Measurements from ENCODE around the gene UNC5A. TPM values are rescaled to one million over a fixed set of nuclear protein-coding genes. Genes with fewer than 3 reads are reported as not detected.

Gene UNC5A
- total RNA-seq, 2 experiments from 2014 or later = not detected

GRCh38 chr5:176765687-176766086 is 44.7 kb upstream of the UNC5A start:
- H3K4me1 ChIP-seq (ENCODE audit: insufficient read depth, low read length) = no peaks in the 10 kb centered on the region
- intact Hi-C loops (cut with DNase I, micrococcal nuclease) = no loop called here
- Mint-ChIP-seq H3K27ac (no peak overlapping the region), H3K4me3 (no peak overlapping the region), H3K36me3 (ENCODE audit: low read depth) (no peaks in the 10 kb centered on the region), H3K4me1 (ENCODE audit: low read depth) (no peaks in the 10 kb centered on the region), H3K27me3 (peaks cover 68% of the 10 kb centered on the region), H3K9me3 (peaks cover 2% of the 10 kb centered on the region)
- no peaks in the 10 kb centered on the region for H3K36me3 ChIP-seq (ENCODE audit: insufficient read depth, low read length)
- TF ChIP-seq CTCF (IDR thresholded peaks at IDR 0.05) = no peak
- ChIA-PET CTCF (no interaction called here), POLR2A (no interaction called here)
- ATAC-seq (ENCODE audit: poor library complexity) = no peak
- H3K27ac ChIP-seq (ENCODE audit: low read depth in 1 of 2, low read length in 2 of 2) = no peak overlapping the region
- DNase-seq = no peak
- H3K9me3 ChIP-seq (ENCODE audit: control insufficient read depth in 1 of 2, insufficient read depth in 1 of 2, low read length in 2 of 2) = peaks cover 11 to 15% of the 10 kb centered on the region in 2 experiments
- H3K27me3 ChIP-seq (ENCODE audit: control insufficient read depth in 1 of 2, insufficient read depth in 2 of 2, low read length in 2 of 2) = peaks cover 15 to 28% of the 10 kb centered on the region in 2 experiments
- no peak overlapping the region for H3K4me3 ChIP-seq (ENCODE audit: low read length)

GRCh38 chr5:176768174-176768970 is 42.0 kb upstream of the UNC5A start:
- peak in 1 of 14 experiments; percentile 20 for DNase-seq
- no peak for TF ChIP-seq CTCF (IDR thresholded peaks at IDR 0.05)
- intact Hi-C loops (cut with DNase I, micrococcal nuclease) = no loop called here
- Mint-ChIP-seq H3K4me1 (ENCODE audit: low read depth) (no peaks in the 10 kb centered on the region), H3K27ac (no peak overlapping the region), H3K9me3 (peaks cover 2% of the 10 kb centered on the region), H3K36me3 (ENCODE audit: low read depth) (no peaks in the 10 kb centered on the region), H3K4me3 (no peak overlapping the region), H3K27me3 (peaks cover 64% of the 10 kb centered on the region)
- H3K36me3 ChIP-seq (ENCODE audit: insufficient read depth, low read length) = no peaks in the 10 kb centered on the region
- peaks cover 12 to 28% of the 10 kb centered on the region in 2 experiments for H3K27me3 ChIP-seq (ENCODE audit: control insufficient read depth in 1 of 2, insufficient read depth in 2 of 2, low read length in 2 of 2)
- H3K4me3 ChIP-seq (ENCODE audit: low read length) = no peak overlapping the region
- H3K27ac ChIP-seq (ENCODE audit: low read depth in 1 of 2, low read length in 2 of 2) = no peak overlapping the region
- CTCF ChIA-PET = no interaction called here
- ATAC-seq (ENCODE audit: poor library complexity) = no peak
- H3K4me1 ChIP-seq (ENCODE audit: insufficient read depth, low read length) = no peaks in the 10 kb centered on the region
- POLR2A ChIA-PET = no interaction called here
- peaks cover 11 to 15% of the 10 kb centered on the region in 2 experiments for H3K9me3 ChIP-seq (ENCODE audit: control insufficient read depth in 1 of 2, insufficient read depth in 1 of 2, low read length in 2 of 2)

- H3K27ac ChIP-seq (ENCODE audit: low read depth in 1 of 2, low read length in 2 of 2) = no peak overlapping the region
- Mint-ChIP-seq H3K9me3 (peaks cover 2% of the 10 kb centered on the region), H3K27me3 (peaks cover 52% of the 10 kb centered on the region), H3K4me1 (ENCODE audit: low read depth) (no peaks in the 10 kb centered on the region), H3K36me3 (ENCODE audit: low read depth) (no peaks in the 10 kb centered on the region), H3K4me3 (no peak overlapping the region), H3K27ac (no peak overlapping the region)
- H3K4me1 ChIP-seq (ENCODE audit: insufficient read depth, low read length) = no peaks in the 10 kb centered on the region
- H3K9me3 ChIP-seq (ENCODE audit: control insufficient read depth in 1 of 2, insufficient read depth in 1 of 2, low read length in 2 of 2) = peaks cover 11 to 15% of the 10 kb centered on the region in 2 experiments
- CTCF ChIA-PET = no interaction called here
- H3K36me3 ChIP-seq (ENCODE audit: insufficient read depth, low read length) = no peaks in the 10 kb centered on the region
- H3K27me3 ChIP-seq (ENCODE audit: control insufficient read depth in 1 of 2, insufficient read depth in 2 of 2, low read length in 2 of 2) = peaks cover 16 to 37% of the 10 kb centered on the region in 2 experiments
- intact Hi-C loops (cut with DNase I, micrococcal nuclease) = no loop called here
- no peak for TF ChIP-seq CTCF (IDR thresholded peaks at IDR 0.05)
- POLR2A ChIA-PET = no interaction called here
- no peak overlapping the region for H3K4me3 ChIP-seq (ENCODE audit: low read length)
- peak in 1 of 14 experiments; percentile 10 for DNase-seq
- no peak for ATAC-seq (ENCODE audit: poor library complexity)
Observed at GRCh38 chr5:176769911-176770310, 40.4 kb upstream of the UNC5A start.

Measured in CD4-positive, alpha-beta T cell (primary cell).